ENCODE results near the gene LRP4. TPM values are rescaled to one million over a fixed set of nuclear protein-coding genes. Genes with fewer than 3 reads are reported as not detected.

Gene LRP4
- total RNA-seq, 1 experiment from 2014 or later: 11.6 TPM

GRCh38 chr11:46827995-46828394 lies 90.4 kb downstream of the LRP4 start:
- Histone ChIP-seq H2AK5ac (ENCODE audit: insufficient read length, low read length) (no peak overlapping the region), H2BK12ac (ENCODE audit: insufficient read length, low read depth, low read length) (no peak overlapping the region), H3K79me2 (ENCODE audit: insufficient read depth, low read length) (peaks cover 27% of the 10 kb centered on the region; the same call in 1 of the 2 replicates), H4K91ac (ENCODE audit: insufficient read length, low read depth, low read length) (no peak overlapping the region), H4K8ac (replicated peaks; ENCODE audit: insufficient read length, low read depth, low read length) (no peak overlapping the region), H4K20me1 (ENCODE audit: control insufficient read depth, insufficient read depth, insufficient read length) (no peaks in the 10 kb centered on the region), H3T11ph (ENCODE audit: low read length) (no peak overlapping the region), H3K23me2 (ENCODE audit: insufficient read length, low read depth, low read length, poor library complexity, severe bottlenecking) (no peaks in the 10 kb centered on the region), H2BK120ac (ENCODE audit: low read depth, low read length, poor library complexity, severe bottlenecking) (no peak overlapping the region), H3K9ac (ENCODE audit: extremely low read depth, insufficient read length, low read length) (no peak overlapping the region), H2AFZ (ENCODE audit: low read length) (no peak overlapping the region), H3K9me3 (ENCODE audit: control insufficient read depth, low read depth, low read length) (no peaks in the 10 kb centered on the region), H3K27ac (ENCODE audit: insufficient read length, low read depth, low read length) (no peak overlapping the region), H3K4ac (ENCODE audit: low read depth, low read length) (no peak overlapping the region), H3K56ac (ENCODE audit: insufficient read length, low read depth, low read length) (no peak overlapping the region), H3K4me1 (ENCODE audit: insufficient read depth, low read length) (no peaks in the 10 kb centered on the region), H4K5ac (ENCODE audit: insufficient read length, low read depth, low read length) (no peak overlapping the region), H2BK5ac (ENCODE audit: insufficient read length, low read length) (no peak overlapping the region), H3K18ac (ENCODE audit: insufficient read length, low read depth, low read length) (no peak overlapping the region), H3K4me2 (ENCODE audit: insufficient read depth, insufficient read length, low read length) (no peak overlapping the region), H3K79me1 (ENCODE audit: insufficient read depth, low read depth, low read length, poor library complexity, severe bottlenecking) (peaks cover 9% of the 10 kb centered on the region), H3K14ac (ENCODE audit: insufficient read depth, low read length) (no peak overlapping the region), H2BK20ac (ENCODE audit: low read depth, low read length, poor library complexity, severe bottlenecking) (no peak overlapping the region), H2BK15ac (ENCODE audit: low read depth, low read length) (no peak overlapping the region), H3K23ac (ENCODE audit: insufficient read length, low read depth, low read length) (no peak overlapping the region), H3K27me3 (ENCODE audit: insufficient read depth, low read length) (no peaks in the 10 kb centered on the region)
- no peak for DNase-seq
- Mint-ChIP-seq H3K36me3 (ENCODE audit: insufficient read depth in 1 of 3, low read depth in 3 of 3) (peaks cover 0 to 9% (median 5%) of the 10 kb centered on the region in 3 experiments; a peak in 4 of 7 replicates), H3K4me3 (no peak overlapping the region), H3K27me3 (ENCODE audit: low read depth) (no peaks in the 10 kb centered on the region), H3K9me3 (no peaks in the 10 kb centered on the region), H3K4me1 (peaks cover 35 to 39% of the 10 kb centered on the region in 2 experiments), H3K27ac (peak overlapping the region in 1 of 3 experiments; percentile 87; a peak in 2 of 7 replicates)
- WGBS (ENCODE audit: extremely low coverage, insufficient read length, low lambda C conversion rate): no CpG with 5 or more reads among the region's 1 CpG
- TF ChIP-seq CTCF (conservative IDR thresholded peaks at IDR 0.05): no peak
